ENCODE data around the gene ST6GALNAC6. TPM values are rescaled to one million over a fixed set of nuclear protein-coding genes. Genes with fewer than 3 reads are reported as not detected.

Gene ST6GALNAC6
- total RNA-seq, 1 donor from 2014 or later: 25.6 TPM

DNA sequence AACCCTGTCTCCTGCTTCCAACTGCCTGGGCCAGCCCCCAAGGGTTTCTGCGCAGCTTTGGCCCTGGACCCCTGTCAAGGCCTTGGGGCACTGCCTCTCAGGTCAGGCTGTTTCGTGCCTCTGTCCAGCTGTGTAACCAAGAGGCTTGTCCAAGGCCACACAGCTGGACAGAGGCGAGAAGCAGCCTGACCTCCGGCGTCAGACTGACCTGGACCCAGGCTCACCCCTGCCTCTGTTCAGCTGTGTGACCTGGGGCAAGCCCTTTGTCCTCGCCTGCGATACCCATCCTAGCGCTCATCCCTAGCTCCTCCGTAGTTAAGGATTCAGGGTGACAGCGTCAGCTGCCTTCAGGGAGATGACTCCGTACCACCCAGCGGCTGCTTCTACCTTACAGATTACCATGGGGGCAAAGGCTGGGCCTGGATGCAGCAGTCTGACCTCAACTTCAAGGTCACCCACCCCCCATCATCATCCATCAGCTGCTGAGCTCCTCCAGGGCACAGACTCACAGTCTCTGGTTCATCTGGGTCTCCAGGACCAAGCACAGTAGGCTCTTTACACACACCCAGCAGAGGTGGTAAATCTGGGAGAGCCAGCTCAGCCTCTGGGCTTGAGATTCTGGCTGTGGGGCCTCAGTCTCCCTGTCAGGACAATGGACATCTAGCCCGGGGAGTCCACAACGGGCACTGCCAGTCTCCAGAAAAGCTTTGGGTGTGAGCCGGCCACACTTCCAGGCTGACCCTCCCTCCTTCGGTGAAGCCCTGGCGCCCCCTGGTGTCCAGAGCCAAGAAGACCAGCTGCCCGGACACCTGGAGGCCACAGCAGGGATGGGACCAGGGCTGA lies 29.9 kb downstream of the ST6GALNAC6 start:
- H3K27me3 ChIP-seq (ENCODE audit: control insufficient read depth, insufficient read depth, low read length): no peaks in the 10 kb centered on the region
- no peak for DNase-seq (ENCODE audit: low read depth)
- H3K36me3 ChIP-seq (ENCODE audit: control insufficient read depth, insufficient read depth, low read length): peaks cover 2% of the 10 kb centered on the region
- TF ChIP-seq CTCF (IDR thresholded peaks at IDR 0.05; ENCODE audit: insufficient read depth, low read length, poor library complexity, severe bottlenecking): peak; percentile 96
- H3K4me3 ChIP-seq (ENCODE audit: low read depth, low read length): no peak overlapping the region

DNA sequence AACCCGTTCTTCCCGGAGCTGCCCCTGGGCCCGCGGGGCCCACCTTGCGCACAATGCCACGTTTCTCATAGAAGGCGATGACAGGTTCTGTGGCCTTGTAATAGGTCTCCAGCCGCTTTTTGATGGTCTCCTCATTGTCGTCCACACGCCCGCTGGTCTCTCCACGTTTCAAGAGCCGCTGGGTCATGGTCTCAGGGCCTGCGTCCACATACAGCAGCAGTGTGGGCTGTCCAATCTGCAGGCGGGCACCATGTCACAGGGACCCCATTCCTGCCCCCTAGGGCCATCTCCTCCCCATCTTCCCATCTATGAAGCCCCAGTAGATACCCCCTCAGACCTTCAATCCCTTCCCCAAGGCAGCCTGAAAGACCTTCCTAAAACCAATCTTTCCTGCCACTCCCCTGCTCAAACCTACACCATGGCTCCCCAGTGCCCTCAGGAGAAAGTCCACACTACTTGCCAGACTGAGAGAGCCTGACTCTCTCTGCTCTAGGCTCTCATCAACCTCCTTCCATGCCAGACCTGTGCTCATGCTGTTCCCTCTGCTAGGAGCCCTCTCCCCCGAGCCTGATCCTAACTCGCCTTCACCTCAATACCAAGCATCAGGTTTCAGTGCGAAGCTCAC lies 31.0 kb downstream of the ST6GALNAC6 start:
- no peak for DNase-seq (ENCODE audit: low read depth)
- H3K4me3 ChIP-seq (ENCODE audit: low read depth, low read length): no peak overlapping the region
- peaks cover 2% of the 10 kb centered on the region for H3K36me3 ChIP-seq (ENCODE audit: control insufficient read depth, insufficient read depth, low read length)
- H3K27me3 ChIP-seq (ENCODE audit: control insufficient read depth, insufficient read depth, low read length): no peaks in the 10 kb centered on the region
- TF ChIP-seq CTCF (IDR thresholded peaks at IDR 0.05; ENCODE audit: insufficient read depth, low read length, poor library complexity, severe bottlenecking): no peak

- no peak overlapping the region for H3K4me3 ChIP-seq (ENCODE audit: low read depth, low read length)
- peaks cover 2% of the 10 kb centered on the region for H3K36me3 ChIP-seq (ENCODE audit: control insufficient read depth, insufficient read depth, low read length)
- DNase-seq (ENCODE audit: low read depth): no peak
- no peak for TF ChIP-seq CTCF (IDR thresholded peaks at IDR 0.05; ENCODE audit: insufficient read depth, low read length, poor library complexity, severe bottlenecking)
- H3K27me3 ChIP-seq (ENCODE audit: control insufficient read depth, insufficient read depth, low read length): no peaks in the 10 kb centered on the region
Measured at GRCh38 chr9:127867356-127868277, 31.8 kb downstream of the ST6GALNAC6 start.

- Histone ChIP-seq H3K36me3 (ENCODE audit: control insufficient read depth, insufficient read depth, low read length) (peaks cover 2% of the 10 kb centered on the region), H3K27me3 (ENCODE audit: control insufficient read depth, insufficient read depth, low read length) (no peaks in the 10 kb centered on the region), H3K4me3 (ENCODE audit: low read depth, low read length) (no peak overlapping the region)
- no peak for TF ChIP-seq CTCF (IDR thresholded peaks at IDR 0.05; ENCODE audit: insufficient read depth, low read length, poor library complexity, severe bottlenecking)
- no peak for DNase-seq (ENCODE audit: low read depth)
Measured at GRCh38 chr9:127866535-127866934, 32.9 kb downstream of the ST6GALNAC6 start.

- H3K4me3 ChIP-seq (ENCODE audit: low read depth, low read length): no peak overlapping the region
- DNase-seq (ENCODE audit: low read depth): no peak
- peaks cover 2% of the 10 kb centered on the region for H3K36me3 ChIP-seq (ENCODE audit: control insufficient read depth, insufficient read depth, low read length)
- H3K27me3 ChIP-seq (ENCODE audit: control insufficient read depth, insufficient read depth, low read length): no peaks in the 10 kb centered on the region
- no peak for TF ChIP-seq CTCF (IDR thresholded peaks at IDR 0.05; ENCODE audit: insufficient read depth, low read length, poor library complexity, severe bottlenecking)
Measured at GRCh38 chr9:127865645-127866464, 33.5 kb downstream of the ST6GALNAC6 start.

Data from kidney epithelial cell (primary cell).